ENCODE measurements around the gene C5orf46. TPM values are rescaled to one million over a fixed set of nuclear protein-coding genes. Genes with fewer than 3 reads are reported as not detected.

The C5orf46 gene
- 59.9 and 78.7 TPM in 2 replicates for total RNA-seq (2014; rRNA removed)
- Bru-seq, nascent RNA: percentile 98 among the genes with signal in this experiment
- BruChase-seq, experiment 1, labeled RNA remaining after a 6-hour chase: percentile 84 among the genes with signal in this experiment
- BruChase-seq, experiment 2, labeled RNA remaining after a 2-hour chase: percentile 97 among the genes with signal in this experiment
- long read RNA-seq, transcript C5orf46-203 (2 exons, 573 nt): major isoform, 41 of 101 reads
- long read RNA-seq, partial matches to known transcripts: 16 of 101 reads
- long read RNA-seq, other reads (novel, unspliced or antisense): 39 of 101 reads

- TF ChIP-seq EZH2 (IDR thresholded peaks at IDR 0.05; ENCODE audit: low read length, unreplicated experiment) (no peak), CTCF (conservative IDR thresholded peaks at IDR 0.05; ENCODE audit: low read depth, low read length) (no peak), EZH2phosphoT487 (IDR thresholded peaks at IDR 0.05; ENCODE audit: borderline replicate concordance, low read length) (no peak)
- Histone ChIP-seq H2AFZ (ENCODE audit: low read length) (peak within 1 kb of the TSS; percentile 22; the same call in 1 of the 2 replicates), H3K27me3 (ENCODE audit: low read length) (no peaks in the 10 kb centered on the region), H3K27ac (ENCODE audit: low read length) (peak within 1 kb of the TSS; percentile 94), H3K9me3 (ENCODE audit: low read length) (no peaks in the 10 kb centered on the region), H4K20me1 (ENCODE audit: low read length) (no peaks in the 10 kb centered on the region), H3K4me3 (ENCODE audit: low read length) (peak within 1 kb of the TSS; percentile 68), H3F3A (ENCODE audit: low read length, unreplicated experiment) (peaks cover 6% of the 10 kb centered on the region), H3K9me2 (replicated peaks; ENCODE audit: low read length) (no peaks in the 10 kb centered on the region), H3K79me2 (ENCODE audit: low read length) (peaks cover 56% of the 10 kb centered on the region), H3K4me2 (ENCODE audit: low read length) (peak within 1 kb of the TSS; percentile 83), H3K9ac (ENCODE audit: low read length) (peak within 1 kb of the TSS; percentile 89), H3K36me3 (ENCODE audit: low read depth, low read length) (peaks cover 19% of the 10 kb centered on the region), H3K4me1 (ENCODE audit: insufficient read depth, low read length) (peaks cover 52% of the 10 kb centered on the region)
- ChIA-PET CTCF (interaction anchor here (1.5 kb wide), 1 partner anchor 48 kb away, joined by 3 read pairs; no protein-coding TSS in a partner anchor), POLR2A (ENCODE audit: unreplicated experiment) (no interaction called here)
- intact Hi-C loops (cut with micrococcal nuclease): no loop called here
- ATAC-seq: peak; percentile 66
- DNase-seq: peak; percentile 96
- BruUV-seq (replicated peaks): no TSS peak
These were observed at the start of gene C5orf46 for GRCh38 chr5:147906326-147907095. Gene C5orf46, minus strand, starts transcription at chr5:147906538. Its CDS starts 37 bp downstream, at chr5:147906501.

GRCh38 chr5:147954971-147955370 is 48.6 kb upstream of the C5orf46 start:
- Histone ChIP-seq H3K79me2 (ENCODE audit: low read length) (no peaks in the 10 kb centered on the region), H3K4me2 (ENCODE audit: low read length) (no peak overlapping the region), H3K36me3 (ENCODE audit: low read depth, low read length) (no peaks in the 10 kb centered on the region), H3K27ac (ENCODE audit: low read length) (no peak overlapping the region), H2AFZ (ENCODE audit: low read length) (no peak overlapping the region), H3K4me3 (ENCODE audit: low read length) (no peak overlapping the region), H4K20me1 (ENCODE audit: low read length) (no peaks in the 10 kb centered on the region), H3K9me2 (replicated peaks; ENCODE audit: low read length) (0 out of 2 replicates have a peak, but pooled peaks cover 2% of the 10 kb centered on the region), H3K27me3 (ENCODE audit: low read length) (no peaks in the 10 kb centered on the region), H3F3A (ENCODE audit: low read length, unreplicated experiment) (no peaks in the 10 kb centered on the region), H3K9ac (ENCODE audit: low read length) (no peak overlapping the region), H3K4me1 (ENCODE audit: insufficient read depth, low read length) (0 out of 2 replicates have a peak, but pooled peaks cover 7% of the 10 kb centered on the region), H3K9me3 (ENCODE audit: low read length) (no peaks in the 10 kb centered on the region)
- ChIA-PET POLR2A (ENCODE audit: unreplicated experiment) (no interaction called here), CTCF (no interaction called here)
- TF ChIP-seq EZH2 (IDR thresholded peaks at IDR 0.05; ENCODE audit: low read length, unreplicated experiment) (no peak), EZH2phosphoT487 (IDR thresholded peaks at IDR 0.05; ENCODE audit: borderline replicate concordance, low read length) (no peak), CTCF (conservative IDR thresholded peaks at IDR 0.05; ENCODE audit: low read depth, low read length) (no peak)
- ATAC-seq: no peak
- no peak for DNase-seq
- BruUV-seq (replicated peaks): no TSS peak
- intact Hi-C loops (cut with micrococcal nuclease): loop anchor here (2.0 to 5.0 kb wide), 2 partner anchors 16 to 417 kb away; no protein-coding TSS in a partner anchor

Data from PC-3 (cell line).